Chondrocyte (in vitro differentiated cells): ENCODE measurements around the gene SERPINA9. TPM values are rescaled to one million over a fixed set of nuclear protein-coding genes. Genes with fewer than 3 reads are reported as not detected.

Experiments used
- DNase-seq: peaks from one replicate; pipeline ENCODE4 v3.0.0; 2021; ENCODE audit warnings: mixed read lengths, low spot score
- H3K27ac Mint-ChIP-seq: one replicate; pipeline ENCODE4 v1.8.0; 2021; ENCODE audit warnings: mild to moderate bottlenecking, moderate library complexity, mixed read lengths; ENCODE audit not compliant: unreplicated experiment
- H3K27me3 Mint-ChIP-seq: 2 replicates; pipeline ENCODE4 v1.8.0; 2021; ENCODE audit warnings: low read depth, mixed read lengths
- H3K36me3 Mint-ChIP-seq: 2 replicates; pipeline ENCODE4 v1.8.0; 2021; ENCODE audit warnings: low read depth, mixed read lengths
- H3K4me1 Mint-ChIP-seq: 2 replicates; pipeline ENCODE4 v1.8.0; 2021; ENCODE audit warnings: low read depth, mild to moderate bottlenecking, mixed read lengths
- H3K4me3 Mint-ChIP-seq: one replicate; pipeline ENCODE4 v1.8.0; 2021; ENCODE audit warnings: mild to moderate bottlenecking, moderate library complexity, mixed read lengths; ENCODE audit not compliant: unreplicated experiment
- H3K9me3 Mint-ChIP-seq: 2 replicates; pipeline ENCODE4 v1.8.0; 2021; ENCODE audit warnings: low read depth, mixed read lengths
- CTCF ChIP-seq: fragments of 200-600 bp; sonication (generic); IDR thresholded peaks from 2 replicates; pipeline ENCODE4 v1.5.0; 2021; ENCODE audit warnings: antibody characterized with exemption, mild to moderate bottlenecking, moderate library complexity
- total RNA-seq: library from RNA; stranded (reverse); gene quantifications from 3 replicates; pipeline ENCODE4 v1.2.1, GENCODE V29; 2021

Gene SERPINA9
- total RNA-seq, 1 donor from 2014 or later: not detected

GRCh38 chr14:94499673-94500072, 23.7 kb upstream of the SERPINA9 start:
- H3K36me3 Mint-ChIP-seq: no peaks in the 10 kb centered on the region
- DNase-seq: no peak
- TF ChIP-seq CTCF: no peak
- H3K4me1 Mint-ChIP-seq: peaks cover 2% of the 10 kb centered on the region
- H3K9me3 Mint-ChIP-seq: no peaks in the 10 kb centered on the region
- no peak overlapping the region for H3K4me3 Mint-ChIP-seq
- no peak overlapping the region for H3K27ac Mint-ChIP-seq
- H3K27me3 Mint-ChIP-seq: peaks cover 21% of the 10 kb centered on the region

- H3K27ac Mint-ChIP-seq: no peak overlapping the region
- DNase-seq: no peak
- no peaks in the 10 kb centered on the region for H3K9me3 Mint-ChIP-seq
- peaks cover 2% of the 10 kb centered on the region for H3K4me1 Mint-ChIP-seq
- no peak overlapping the region for H3K4me3 Mint-ChIP-seq
- no peak for TF ChIP-seq CTCF
- H3K36me3 Mint-ChIP-seq: no peaks in the 10 kb centered on the region
- H3K27me3 Mint-ChIP-seq: peaks cover 24% of the 10 kb centered on the region
Observed at GRCh38 chr14:94498215-94498614, 22.2 kb upstream of the SERPINA9 start.

GRCh38 chr14:94494085-94494484, 18.1 kb upstream of the SERPINA9 start:
- Mint-ChIP-seq H3K9me3 (no peaks in the 10 kb centered on the region), H3K36me3 (no peaks in the 10 kb centered on the region), H3K4me3 (no peak overlapping the region), H3K27ac (no peak overlapping the region), H3K4me1 (no peaks in the 10 kb centered on the region), H3K27me3 (peaks cover 17% of the 10 kb centered on the region)
- no peak for TF ChIP-seq CTCF
- no peak for DNase-seq

- no peak for DNase-seq
- peaks cover 4% of the 10 kb centered on the region for H3K4me1 Mint-ChIP-seq
- no peak for TF ChIP-seq CTCF
Observed at GRCh38 chr14:94491511-94491910, 15.5 kb upstream of the SERPINA9 start.

GRCh38 chr14:94489336-94489735, 13.3 kb upstream of the SERPINA9 start:
- TF ChIP-seq CTCF: no peak

More at GRCh38 chr14:94491511-94491910, 15.5 kb upstream of the SERPINA9 start:
- no peaks in the 10 kb centered on the region for H3K36me3 Mint-ChIP-seq
- H3K4me3 Mint-ChIP-seq: no peak overlapping the region
- H3K9me3 Mint-ChIP-seq: no peaks in the 10 kb centered on the region
- H3K27ac Mint-ChIP-seq: no peak overlapping the region
- peaks cover 14% of the 10 kb centered on the region for H3K27me3 Mint-ChIP-seq

More at GRCh38 chr14:94489336-94489735, 13.3 kb upstream of the SERPINA9 start:
- H3K27me3 Mint-ChIP-seq: peaks cover 7% of the 10 kb centered on the region
- no peaks in the 10 kb centered on the region for H3K9me3 Mint-ChIP-seq
- no peak for DNase-seq
- peaks cover 23% of the 10 kb centered on the region for H3K4me1 Mint-ChIP-seq
- H3K27ac Mint-ChIP-seq: no peak overlapping the region
- H3K36me3 Mint-ChIP-seq: no peaks in the 10 kb centered on the region
- no peak overlapping the region for H3K4me3 Mint-ChIP-seq
